Ovary (tissue), 9 donors: Measurements from ENCODE around the gene TTLL6. TPM values are rescaled to one million over a fixed set of nuclear protein-coding genes. Genes with fewer than 3 reads are reported as not detected.
A peak's percentile ranks its signal among the peaks of the same experiment; 100 is the strongest.

Experiments
- DNase-seq, 5 donors: peaks; one replicate each; pipeline ENCODE4 v3.0.0-alpha.2; 2019 to 2020
- H3K27ac ChIP-seq, 2 donors: fragments of 200-600 bp; one replicate each; pipeline versions ENCODE4 v1.5.1 to v1.8.0; 2019 to 2022
- H3K27me3 ChIP-seq: fragments of 200-600 bp; one replicate; pipeline ENCODE4 v1.8.0; 2022
- H3K36me3 ChIP-seq: fragments of 200-600 bp; sonication (generic); one replicate; pipeline ENCODE4 v1.5.1; 2019
- H3K4me1 ChIP-seq: one replicate; pipeline ENCODE4 v1.8.1; 2013; ENCODE audit warnings: mild to moderate bottlenecking, moderate library complexity; ENCODE audit not compliant: insufficient read depth
- H3K4me3 ChIP-seq: fragments of 200-600 bp; sonication (generic); one replicate; pipeline ENCODE4 v1.5.1; 2017
- H3K9me3 ChIP-seq, 2 donors: fragments of 200-600 bp in 1 of 2; sonication (generic) in 1 of 2; one replicate each; pipeline versions ENCODE4 v1.5.1 to v1.8.1; 2013 to 2019; ENCODE audit warnings: mild to moderate bottlenecking in 1 of 2, moderate library complexity in 1 of 2
- CTCF ChIP-seq, 3 donors: fragments of 450-650 bp in 2 of 3; fragments of 200-600 bp in 1 of 3; IDR thresholded peaks; one replicate each; pipeline versions ENCODE4 v1.5.1 to v1.8.0; 2016 to 2022; ENCODE audit warnings: antibody characterized with exemption in 3 of 3, mild to moderate bottlenecking in 1 of 3
- EP300 ChIP-seq: sonication (generic); formaldehyde crosslinking; IDR thresholded peaks from one replicate; pipeline ENCODE4 v1.6.1; 2017; ENCODE audit warnings: antibody characterized with exemption
- POLR2A ChIP-seq: fragments of 450-650 bp; IDR thresholded peaks from one replicate; pipeline ENCODE4 v1.6.1; 2017; ENCODE audit warnings: antibody characterized with exemption, mild to moderate bottlenecking, moderate library complexity
- WGBS, 3 donors: extraction: QIAGEN DNeasy Blood & Tissue Kit in 1 of 3; methylation state at CpG; one replicate each; pipeline versions ENCODE4 v1.1.5 to v1.1.7; 2013 to 2017; 5-methylcytosine and 5-hydroxymethylcytosine counted together
- intact Hi-C, 4 donors: fragments of 100-400 bp; cut with DNase I; formaldehyde crosslinking; loops; one replicate each; pipeline versions ENCODE4 v1.11.0 to v1.15.1; 2022 to 2023
- polyA plus RNA-seq, 2 donors: library from polyadenylated mRNA; stranded (reverse); fragments of 200-250 nt in 1 of 2; fragments of 350-450 nt in 1 of 2; fragmentation: Illumina TruSeq in 1 of 2; extraction: RNeasy Lipid Tissue Mini Kit (QIAGEN cat#74804) in 1 of 2; gene quantifications; one replicate each; pipeline ENCODE4 v1.2.3, GENCODE V29; 2013 to 2014
- total RNA-seq, 7 donors: library from RNA; depleted of rRNA in 2 of 7; stranded (reverse); fragments of >200 nt in 2 of 7; fragmentation: NEBNext Ultra II Directional in 3 of 7; extraction: Animal tissue kit (Norgen Biotek cat#: 25700) in 3 of 7; gene quantifications; one replicate each; pipeline versions ENCODE4 v1.1.0 to v1.2.4, GENCODE V29; 2016 to 2023
- donor health status: DM: no; HTN: no; CAD: no; lungs with moderate emphysema.
- donor health status: DM: no; HTN: no; CAD: no.
- donor health status: Bipolar disorder and iron deficiency.
- donor health status: DM: yes; HTN: yes; CAD: no.
- donor health status: DM: no; HTN: no; CAD: no.
- donor health status: DM: yes; HTN: yes; CAD: no.

The TTLL6 gene
- total and polyA plus RNA-seq, 9 donors: 0.06 to 3.8 (median 0.44) TPM; not detected in 3

GRCh38 chr17:48791128-48792032 lies 25.6 kb downstream of the TTLL6 start:
- Histone ChIP-seq H3K4me1 (no peaks in the 10 kb centered on the region), H3K9me3 (no peaks in the 10 kb centered on the region), H3K27ac (no peak overlapping the region), H3K4me3 (no peak overlapping the region), H3K36me3 (no peaks in the 10 kb centered on the region), H3K27me3 (no peaks in the 10 kb centered on the region)
- TF ChIP-seq CTCF (IDR thresholded peaks at IDR 0.05) (no peak), EP300 (no peak), POLR2A (no peak)
- 42 to 50% (median 46%) methylated on average over 14 of the region's 14 CpGs for WGBS, 3 donors
- intact Hi-C loops: loop anchor here in 1 of 4 donors (10.0 kb wide), 1 partner anchor 67 kb away; the partner anchor contains the start of genes HOXB13, PRAC1 and PRAC2
- DNase-seq: peak; percentile 27 to 68 (median 39)

- Histone ChIP-seq H3K4me1 (no peaks in the 10 kb centered on the region), H3K4me3 (no peak overlapping the region), H3K27me3 (no peaks in the 10 kb centered on the region), H3K27ac (no peak overlapping the region), H3K36me3 (no peaks in the 10 kb centered on the region), H3K9me3 (no peaks in the 10 kb centered on the region)
- no peak for TF ChIP-seq CTCF (IDR thresholded peaks at IDR 0.05)
- TF ChIP-seq POLR2A: no peak
- TF ChIP-seq EP300: no peak
- intact Hi-C loops: loop anchor here in 1 of 4 donors (10.0 kb wide), 1 partner anchor 66 kb away; the partner anchor contains the start of genes HOXB13, PRAC1 and PRAC2
- DNase-seq: no peak
- WGBS, 3 donors: 21 to 30% (median 27%) methylated on average over 9 of the region's 9 CpGs
These were observed 26.4 kb downstream of the TTLL6 start for GRCh38 chr17:48790607-48791127.

GRCh38 chr17:48787828-48788227 lies 29.2 kb downstream of the TTLL6 start:
- WGBS, 3 donors: 56 to 66% (median 59%) methylated on average over 7 of the region's 7 CpGs
- H3K27ac ChIP-seq: no peak overlapping the region
- H3K4me3 ChIP-seq: no peak overlapping the region
- no peaks in the 10 kb centered on the region for H3K36me3 ChIP-seq
- no peak for DNase-seq
- H3K9me3 ChIP-seq: no peaks in the 10 kb centered on the region
- intact Hi-C loops: no loop called here
- H3K27me3 ChIP-seq: no peaks in the 10 kb centered on the region
- TF ChIP-seq POLR2A (no peak), CTCF (IDR thresholded peaks at IDR 0.05) (no peak), EP300 (no peak)
- no peaks in the 10 kb centered on the region for H3K4me1 ChIP-seq

GRCh38 chr17:48779421-48779820 lies 37.6 kb downstream of the TTLL6 start:
- TF ChIP-seq CTCF (IDR thresholded peaks at IDR 0.05): no peak
- Histone ChIP-seq H3K9me3 (no peaks in the 10 kb centered on the region), H3K4me1 (no peaks in the 10 kb centered on the region), H3K27ac (no peak overlapping the region), H3K36me3 (no peaks in the 10 kb centered on the region), H3K4me3 (no peak overlapping the region), H3K27me3 (no peaks in the 10 kb centered on the region)
- DNase-seq: no peak
- intact Hi-C loops: no loop called here
